CD8-positive, alpha-beta memory T cell (primary cell): ENCODE results near the gene MOV10. TPM values are rescaled to one million over a fixed set of nuclear protein-coding genes. Genes with fewer than 3 reads are reported as not detected.

Source experiments
- CTCF ChIA-PET: fragments of 350-600 bp; sonication (Branson Sonifier 250); formaldehyde crosslinking; loops from one replicate; lab custom pipeline; 2021; ENCODE audit warnings: antibody characterized with exemption; lab: Charles Lee
- POLR2A ChIA-PET: fragments of 350-600 bp; sonication (Branson Sonifier 250); formaldehyde crosslinking; loops from one replicate; lab custom pipeline; 2021; ENCODE audit warnings: antibody characterized with exemption; lab: Charles Lee
- DNase-seq, 5 donors: peaks; one replicate each; pipeline versions ENCODE4 v3.0.0 to v3.0.0-alpha.2; 2020 to 2022; ENCODE audit warnings: mixed read lengths in 1 of 5
- H3K27ac ChIP-seq: one replicate; pipeline ENCODE4 v1.7.0; 2013; ENCODE audit warnings: low read depth, mild to moderate bottlenecking, low read length, moderate library complexity
- H3K27me3 ChIP-seq: 2 replicates; pipeline ENCODE4 v1.7.0; 2013; ENCODE audit warnings: low read length, mild to moderate bottlenecking; ENCODE audit not compliant: insufficient read depth, poor library complexity, severe bottlenecking
- H3K36me3 ChIP-seq: 2 replicates; pipeline ENCODE4 v1.7.0; 2013; ENCODE audit warnings: mild to moderate bottlenecking, low read length, moderate library complexity; ENCODE audit not compliant: insufficient read depth
- H3K4me1 ChIP-seq: 2 replicates; pipeline ENCODE4 v1.7.0; 2013; ENCODE audit warnings: mild to moderate bottlenecking, low read length, moderate library complexity; ENCODE audit not compliant: insufficient read depth
- H3K4me3 ChIP-seq: 2 replicates; pipeline ENCODE4 v1.7.0; 2013; ENCODE audit warnings: mild to moderate bottlenecking, low read length
- H3K9me3 ChIP-seq: 2 replicates; pipeline ENCODE4 v1.7.0; 2013; ENCODE audit warnings: mild to moderate bottlenecking, low read length
- H3K27ac Mint-ChIP-seq, 8 donors: one replicate each; pipeline ENCODE4 v1.8.0; 2020 to 2021; ENCODE audit warnings: mixed read lengths in 8 of 8, mild to moderate bottlenecking in 6 of 8, inconsistent platforms in 3 of 8, moderate library complexity in 3 of 8
- H3K27me3 Mint-ChIP-seq, 2 donors: one replicate each; pipeline ENCODE4 v1.8.0; 2020 to 2021; ENCODE audit warnings: mixed read lengths in 2 of 2, mild to moderate bottlenecking in 1 of 2, moderate library complexity in 1 of 2
- H3K36me3 Mint-ChIP-seq, 3 donors: one replicate each; pipeline ENCODE4 v1.8.0; 2020 to 2021; ENCODE audit warnings: mixed read lengths in 3 of 3, inconsistent platforms in 1 of 3, mild to moderate bottlenecking in 1 of 3
- H3K4me1 Mint-ChIP-seq, 3 donors: one replicate each; pipeline ENCODE4 v1.8.0; 2020 to 2021; ENCODE audit warnings: mixed read lengths in 3 of 3, inconsistent platforms in 1 of 3, mild to moderate bottlenecking in 1 of 3
- H3K4me3 Mint-ChIP-seq, 7 donors: one replicate each; pipeline ENCODE4 v1.8.0; 2020 to 2021; ENCODE audit warnings: mixed read lengths in 7 of 7, mild to moderate bottlenecking in 6 of 7, moderate library complexity in 4 of 7, inconsistent platforms in 2 of 7
- H3K9me3 Mint-ChIP-seq, 5 donors: one replicate each; pipeline ENCODE4 v1.8.0; 2020 to 2022; ENCODE audit warnings: mixed read lengths in 5 of 5, mild to moderate bottlenecking in 3 of 5, moderate library complexity in 2 of 5, inconsistent platforms in 1 of 5
- polyA plus RNA-seq: library from polyadenylated mRNA; unstranded; fragments of 300-500 nt; fragmentation: Illumina TruSeq; gene quantifications from one replicate; pipeline ENCODE4 v1.2.3, GENCODE V29; 2021
- total RNA-seq, 2 experiments: library from RNA; stranded (reverse); gene quantifications; one replicate each; pipeline ENCODE4 v1.2.3, GENCODE V29; 2021

Gene MOV10
- total and polyA plus RNA-seq, 3 experiments from 2014 or later, result 29.9 to 33.7 (median 31.0) TPM

- no peak overlapping the region for H3K4me3 ChIP-seq
- H3K9me3 Mint-ChIP-seq, result no peaks in the 10 kb centered on the region
Observed at GRCh38 chr1:112687785-112688496, 13.5 kb downstream of the MOV10 start.

GRCh38 chr1:112688781-112689193 lies 14.3 kb downstream of the MOV10 start:
- DNase-seq, result no peak
- peak overlapping the region in 3 of 8 donors; percentile 76 to 87 (median 77) for H3K27ac Mint-ChIP-seq
- ChIA-PET CTCF (no interaction called here), POLR2A (no interaction called here)
- Histone ChIP-seq H3K4me1 (no peaks in the 10 kb centered on the region), H3K27me3 (no peaks in the 10 kb centered on the region), H3K36me3 (peaks cover 27% of the 10 kb centered on the region), H3K4me3 (no peak overlapping the region), H3K27ac (no peak overlapping the region), H3K9me3 (no peaks in the 10 kb centered on the region)
- no peak overlapping the region for H3K4me3 Mint-ChIP-seq
- no peaks in the 10 kb centered on the region for H3K9me3 Mint-ChIP-seq
- H3K4me1 Mint-ChIP-seq, result peaks cover 14 to 25% (median 14%) of the 10 kb centered on the region in 3 donors
- H3K27me3 Mint-ChIP-seq, result no peaks in the 10 kb centered on the region
- peaks cover 0 to 55% (median 22%) of the 10 kb centered on the region in 3 donors for H3K36me3 Mint-ChIP-seq

More at GRCh38 chr1:112687785-112688496, 13.5 kb downstream of the MOV10 start:
- Histone ChIP-seq H3K27ac (no peak overlapping the region), H3K9me3 (no peaks in the 10 kb centered on the region), H3K4me1 (no peaks in the 10 kb centered on the region), H3K36me3 (peaks cover 25% of the 10 kb centered on the region), H3K27me3 (no peaks in the 10 kb centered on the region)
- ChIA-PET POLR2A (no interaction called here), CTCF (interaction anchor here (1.2 kb wide), 1 partner anchor 187 kb away, joined by 3 read pairs; no protein-coding TSS in a partner anchor)
- no peak for DNase-seq
- Mint-ChIP-seq H3K36me3 (peaks cover 0 to 52% (median 23%) of the 10 kb centered on the region in 3 donors), H3K27ac (peak overlapping the region in 5 of 8 donors; percentile 9 to 87 (median 76)), H3K4me3 (no peak overlapping the region), H3K4me1 (peaks cover 14 to 25% (median 14%) of the 10 kb centered on the region in 3 donors), H3K27me3 (no peaks in the 10 kb centered on the region)

GRCh38 chr1:112689196-112689841 lies 14.9 kb downstream of the MOV10 start:
- no peaks in the 10 kb centered on the region for H3K27me3 Mint-ChIP-seq
- H3K9me3 Mint-ChIP-seq, result no peaks in the 10 kb centered on the region
- ChIA-PET POLR2A (no interaction called here), CTCF (no interaction called here)
- peaks cover 0 to 60% (median 22%) of the 10 kb centered on the region in 3 donors for H3K36me3 Mint-ChIP-seq
- H3K4me3 ChIP-seq, result no peak overlapping the region
- no peaks in the 10 kb centered on the region for H3K4me1 ChIP-seq
- no peak overlapping the region for H3K27ac ChIP-seq
- no peaks in the 10 kb centered on the region for H3K27me3 ChIP-seq
- H3K9me3 ChIP-seq, result no peaks in the 10 kb centered on the region
- no peak overlapping the region for H3K4me3 Mint-ChIP-seq
- peaks cover 27% of the 10 kb centered on the region for H3K36me3 ChIP-seq
- H3K27ac Mint-ChIP-seq, result peak overlapping the region in 1 of 8 donors; percentile 9
- DNase-seq, result no peak
- peaks cover 14 to 25% (median 14%) of the 10 kb centered on the region in 3 donors for H3K4me1 Mint-ChIP-seq

- Histone ChIP-seq H3K4me3 (no peak overlapping the region), H3K27me3 (no peaks in the 10 kb centered on the region), H3K27ac (no peak overlapping the region), H3K36me3 (peaks cover 27% of the 10 kb centered on the region), H3K9me3 (no peaks in the 10 kb centered on the region), H3K4me1 (no peaks in the 10 kb centered on the region)
- Mint-ChIP-seq H3K4me1 (peaks cover 14 to 25% (median 14%) of the 10 kb centered on the region in 3 donors), H3K27ac (peak overlapping the region in 1 of 8 donors; percentile 56), H3K9me3 (no peaks in the 10 kb centered on the region), H3K4me3 (no peak overlapping the region), H3K36me3 (peaks cover 0 to 66% (median 22%) of the 10 kb centered on the region in 3 donors), H3K27me3 (no peaks in the 10 kb centered on the region)
- ChIA-PET POLR2A (no interaction called here), CTCF (no interaction called here)
- DNase-seq, result no peak
Observed at GRCh38 chr1:112689842-112690237, 15.4 kb downstream of the MOV10 start.

- ChIA-PET POLR2A (no interaction called here), CTCF (interaction anchor here (0.7 to 2.3 kb wide), 3 partner anchors 10 to 194 kb away, joined by 3 to 5 read pairs (median 3); no protein-coding TSS in a partner anchor)
- no peaks in the 10 kb centered on the region for H3K9me3 Mint-ChIP-seq
- Histone ChIP-seq H3K4me3 (no peak overlapping the region), H3K4me1 (no peaks in the 10 kb centered on the region), H3K9me3 (no peaks in the 10 kb centered on the region), H3K36me3 (peaks cover 34% of the 10 kb centered on the region), H3K27ac (no peak overlapping the region), H3K27me3 (no peaks in the 10 kb centered on the region)
- no peak overlapping the region for H3K4me3 Mint-ChIP-seq
- DNase-seq, result no peak
- H3K27ac Mint-ChIP-seq, result peak overlapping the region in 1 of 8 donors; percentile 8
- peaks cover 0 to 8% (median 5%) of the 10 kb centered on the region in 3 donors for H3K4me1 Mint-ChIP-seq
- H3K27me3 Mint-ChIP-seq, result no peaks in the 10 kb centered on the region
- H3K36me3 Mint-ChIP-seq, result peaks cover 0 to 88% (median 22%) of the 10 kb centered on the region in 3 donors
Observed at GRCh38 chr1:112692681-112693080, 18.2 kb downstream of the MOV10 start.

GRCh38 chr1:112693821-112694220 lies 19.4 kb downstream of the MOV10 start:
- H3K4me3 Mint-ChIP-seq, result no peak overlapping the region
- no peaks in the 10 kb centered on the region for H3K9me3 Mint-ChIP-seq
- CTCF ChIA-PET, result interaction anchor here (1.4 kb wide), 1 partner anchor 8 kb away, joined by 3 read pairs; no protein-coding TSS in a partner anchor
- H3K36me3 Mint-ChIP-seq, result peaks cover 0 to 88% (median 19%) of the 10 kb centered on the region in 3 donors
- Histone ChIP-seq H3K27ac (no peak overlapping the region), H3K27me3 (no peaks in the 10 kb centered on the region), H3K9me3 (no peaks in the 10 kb centered on the region), H3K4me1 (no peaks in the 10 kb centered on the region), H3K36me3 (peaks cover 44% of the 10 kb centered on the region), H3K4me3 (no peak overlapping the region)
- POLR2A ChIA-PET, result no interaction called here
- DNase-seq, result no peak
- peaks cover 0 to 3% (median 1%) of the 10 kb centered on the region in 3 donors for H3K4me1 Mint-ChIP-seq
- no peak overlapping the region for H3K27ac Mint-ChIP-seq
- no peaks in the 10 kb centered on the region for H3K27me3 Mint-ChIP-seq

- Mint-ChIP-seq H3K4me3 (no peak overlapping the region), H3K27me3 (no peaks in the 10 kb centered on the region), H3K9me3 (no peaks in the 10 kb centered on the region), H3K4me1 (peaks cover under 1 to 9% (median 3%) of the 10 kb centered on the region in 3 donors), H3K36me3 (peaks cover 0 to 89% (median 19%) of the 10 kb centered on the region in 3 donors), H3K27ac (no peak overlapping the region)
- Histone ChIP-seq H3K27ac (no peak overlapping the region), H3K27me3 (no peaks in the 10 kb centered on the region), H3K9me3 (no peaks in the 10 kb centered on the region), H3K4me1 (no peaks in the 10 kb centered on the region), H3K36me3 (peaks cover 43% of the 10 kb centered on the region), H3K4me3 (no peak overlapping the region)
- ChIA-PET CTCF (no interaction called here), POLR2A (no interaction called here)
- DNase-seq, result no peak
Observed at GRCh38 chr1:112694363-112694929, 20.0 kb downstream of the MOV10 start.
